ENCODE results near the gene URB1.

The URB1 gene

GRCh38 chr21:32303385-32303784 is 89.4 kb downstream of the URB1 start:
- Histone ChIP-seq H3K27me3 (ENCODE audit: control insufficient read depth, insufficient read depth, low read length) (no peaks in the 10 kb centered on the region), H3K4me1 (ENCODE audit: control insufficient read depth, insufficient read depth, low read length) (no peaks in the 10 kb centered on the region), H3K27ac (ENCODE audit: low read depth, low read length) (no peak overlapping the region), H3K9ac (ENCODE audit: low read length) (no peak overlapping the region), H3K36me3 (ENCODE audit: control insufficient read depth, insufficient read depth, low read length) (no peaks in the 10 kb centered on the region), H3K4me3 (ENCODE audit: low read length) (no peak overlapping the region)

- H3K9ac ChIP-seq (ENCODE audit: low read length) = no peak overlapping the region
- H3K27me3 ChIP-seq (ENCODE audit: control insufficient read depth, insufficient read depth, low read length) = no peaks in the 10 kb centered on the region
- H3K27ac ChIP-seq (ENCODE audit: low read depth, low read length) = no peak overlapping the region
- H3K4me1 ChIP-seq (ENCODE audit: control insufficient read depth, insufficient read depth, low read length) = no peaks in the 10 kb centered on the region
- H3K36me3 ChIP-seq (ENCODE audit: control insufficient read depth, insufficient read depth, low read length) = no peaks in the 10 kb centered on the region
- no peak overlapping the region for H3K4me3 ChIP-seq (ENCODE audit: low read length)
Observed at GRCh38 chr21:32302560-32302959, 90.3 kb downstream of the URB1 start.

GRCh38 chr21:32301596-32301995 is 91.2 kb downstream of the URB1 start:
- Histone ChIP-seq H3K27ac (ENCODE audit: low read depth, low read length) (no peak overlapping the region), H3K9ac (ENCODE audit: low read length) (no peak overlapping the region), H3K4me1 (ENCODE audit: control insufficient read depth, insufficient read depth, low read length) (no peaks in the 10 kb centered on the region), H3K36me3 (ENCODE audit: control insufficient read depth, insufficient read depth, low read length) (no peaks in the 10 kb centered on the region), H3K27me3 (ENCODE audit: control insufficient read depth, insufficient read depth, low read length) (no peaks in the 10 kb centered on the region), H3K4me3 (ENCODE audit: low read length) (no peak overlapping the region)

- H3K4me1 ChIP-seq (ENCODE audit: control insufficient read depth, insufficient read depth, low read length) = no peaks in the 10 kb centered on the region
- no peak overlapping the region for H3K9ac ChIP-seq (ENCODE audit: low read length)
- no peak overlapping the region for H3K27ac ChIP-seq (ENCODE audit: low read depth, low read length)
- H3K4me3 ChIP-seq (ENCODE audit: low read length) = no peak overlapping the region
- no peaks in the 10 kb centered on the region for H3K27me3 ChIP-seq (ENCODE audit: control insufficient read depth, insufficient read depth, low read length)
- H3K36me3 ChIP-seq (ENCODE audit: control insufficient read depth, insufficient read depth, low read length) = no peaks in the 10 kb centered on the region
Observed at GRCh38 chr21:32300117-32300681, 92.6 kb downstream of the URB1 start.

GRCh38 chr21:32299695-32300094 is 93.1 kb downstream of the URB1 start:
- no peak overlapping the region for H3K4me3 ChIP-seq (ENCODE audit: low read length)
- no peak overlapping the region for H3K9ac ChIP-seq (ENCODE audit: low read length)
- H3K4me1 ChIP-seq (ENCODE audit: control insufficient read depth, insufficient read depth, low read length) = no peaks in the 10 kb centered on the region

GRCh38 chr21:32298658-32299081 is 94.1 kb downstream of the URB1 start, which contains the start of gene MRAP:
TSS of gene MRAP (plus strand) at chr21:32298855. CDS start at chr21:32298972, 117 bp downstream.
- Histone ChIP-seq H3K36me3 (ENCODE audit: control insufficient read depth, insufficient read depth, low read length) (no peaks in the 10 kb centered on the region), H3K27me3 (ENCODE audit: control insufficient read depth, insufficient read depth, low read length) (no peaks in the 10 kb centered on the region), H3K27ac (ENCODE audit: low read depth, low read length) (no peak within 1 kb of the TSS), H3K9ac (ENCODE audit: low read length) (no peak within 1 kb of the TSS), H3K4me1 (ENCODE audit: control insufficient read depth, insufficient read depth, low read length) (no peaks in the 10 kb centered on the region), H3K4me3 (ENCODE audit: low read length) (no peak within 1 kb of the TSS)

More at GRCh38 chr21:32299695-32300094, 93.1 kb downstream of the URB1 start:
- no peaks in the 10 kb centered on the region for H3K27me3 ChIP-seq (ENCODE audit: control insufficient read depth, insufficient read depth, low read length)
- no peak overlapping the region for H3K27ac ChIP-seq (ENCODE audit: low read depth, low read length)
- H3K36me3 ChIP-seq (ENCODE audit: control insufficient read depth, insufficient read depth, low read length) = no peaks in the 10 kb centered on the region

- Histone ChIP-seq H3K36me3 (ENCODE audit: control insufficient read depth, insufficient read depth, low read length) (no peaks in the 10 kb centered on the region), H3K27ac (ENCODE audit: low read depth, low read length) (no peak overlapping the region), H3K27me3 (ENCODE audit: control insufficient read depth, insufficient read depth, low read length) (no peaks in the 10 kb centered on the region), H3K4me1 (ENCODE audit: control insufficient read depth, insufficient read depth, low read length) (no peaks in the 10 kb centered on the region), H3K9ac (ENCODE audit: low read length) (no peak overlapping the region), H3K4me3 (ENCODE audit: low read length) (no peak overlapping the region)
Observed at GRCh38 chr21:32298148-32298559, 94.7 kb downstream of the URB1 start.

GRCh38 chr21:32297449-32297848 is 95.4 kb downstream of the URB1 start:
- no peaks in the 10 kb centered on the region for H3K4me1 ChIP-seq (ENCODE audit: control insufficient read depth, insufficient read depth, low read length)
- no peaks in the 10 kb centered on the region for H3K27me3 ChIP-seq (ENCODE audit: control insufficient read depth, insufficient read depth, low read length)
- no peaks in the 10 kb centered on the region for H3K36me3 ChIP-seq (ENCODE audit: control insufficient read depth, insufficient read depth, low read length)
- H3K27ac ChIP-seq (ENCODE audit: low read depth, low read length) = no peak overlapping the region
- H3K4me3 ChIP-seq (ENCODE audit: low read length) = no peak overlapping the region
- no peak overlapping the region for H3K9ac ChIP-seq (ENCODE audit: low read length)

GRCh38 chr21:32285476-32285875 is 107.3 kb downstream of the URB1 start:
- no peaks in the 10 kb centered on the region for H3K4me1 ChIP-seq (ENCODE audit: control insufficient read depth, insufficient read depth, low read length)
- H3K36me3 ChIP-seq (ENCODE audit: control insufficient read depth, insufficient read depth, low read length) = no peaks in the 10 kb centered on the region
- no peak overlapping the region for H3K27ac ChIP-seq (ENCODE audit: low read depth, low read length)
- H3K9ac ChIP-seq (ENCODE audit: low read length) = no peak overlapping the region
- no peaks in the 10 kb centered on the region for H3K27me3 ChIP-seq (ENCODE audit: control insufficient read depth, insufficient read depth, low read length)
- H3K4me3 ChIP-seq (ENCODE audit: low read length) = no peak overlapping the region

- Histone ChIP-seq H3K9ac (ENCODE audit: low read length) (no peak overlapping the region), H3K4me3 (ENCODE audit: low read length) (no peak overlapping the region), H3K36me3 (ENCODE audit: control insufficient read depth, insufficient read depth, low read length) (no peaks in the 10 kb centered on the region), H3K27ac (ENCODE audit: low read depth, low read length) (no peak overlapping the region), H3K4me1 (ENCODE audit: control insufficient read depth, insufficient read depth, low read length) (peaks cover 2% of the 10 kb centered on the region), H3K27me3 (ENCODE audit: control insufficient read depth, insufficient read depth, low read length) (no peaks in the 10 kb centered on the region)
Observed at GRCh38 chr21:32282992-32283391, 109.8 kb downstream of the URB1 start.

GRCh38 chr21:32281531-32281930 is 111.3 kb downstream of the URB1 start:
- H3K4me1 ChIP-seq (ENCODE audit: control insufficient read depth, insufficient read depth, low read length) = peaks cover 5% of the 10 kb centered on the region
- H3K27me3 ChIP-seq (ENCODE audit: control insufficient read depth, insufficient read depth, low read length) = no peaks in the 10 kb centered on the region
- H3K9ac ChIP-seq (ENCODE audit: low read length) = no peak overlapping the region
- no peaks in the 10 kb centered on the region for H3K36me3 ChIP-seq (ENCODE audit: control insufficient read depth, insufficient read depth, low read length)
- no peak overlapping the region for H3K27ac ChIP-seq (ENCODE audit: low read depth, low read length)
- H3K4me3 ChIP-seq (ENCODE audit: low read length) = no peak overlapping the region

GRCh38 chr21:32279377-32279680 is 113.5 kb downstream of the URB1 start:
- H3K27me3 ChIP-seq (ENCODE audit: control insufficient read depth, insufficient read depth, low read length) = no peaks in the 10 kb centered on the region
- H3K9ac ChIP-seq (ENCODE audit: low read length) = peak overlapping the region; percentile 12
- peaks cover 5% of the 10 kb centered on the region for H3K4me1 ChIP-seq (ENCODE audit: control insufficient read depth, insufficient read depth, low read length)
- H3K4me3 ChIP-seq (ENCODE audit: low read length) = peak overlapping the region; percentile 77
- H3K36me3 ChIP-seq (ENCODE audit: control insufficient read depth, insufficient read depth, low read length) = no peaks in the 10 kb centered on the region
- H3K27ac ChIP-seq (ENCODE audit: low read depth, low read length) = peak overlapping the region; percentile 41

GRCh38 chr21:32278518-32279376 is 114.1 kb downstream of the URB1 start, which contains the start of gene MIS18A:
TSS of gene MIS18A (minus strand) at chr21:32279049. CDS start at chr21:32279014, 35 bp downstream.
- Histone ChIP-seq H3K4me1 (ENCODE audit: control insufficient read depth, insufficient read depth, low read length) (peaks cover 5% of the 10 kb centered on the region), H3K36me3 (ENCODE audit: control insufficient read depth, insufficient read depth, low read length) (no peaks in the 10 kb centered on the region), H3K4me3 (ENCODE audit: low read length) (peak within 1 kb of the TSS; percentile 92), H3K27me3 (ENCODE audit: control insufficient read depth, insufficient read depth, low read length) (no peaks in the 10 kb centered on the region), H3K27ac (ENCODE audit: low read depth, low read length) (peak within 1 kb of the TSS; percentile 41), H3K9ac (ENCODE audit: low read length) (peak within 1 kb of the TSS; percentile 32)

Measured in rectal smooth muscle tissue (tissue), 1 donor.